ENCODE data around the gene MIEN1.
"Not testable (repeated sequence)": the region's sequence is repeated elsewhere in the genome, so short reads cannot be mapped to it uniquely, and the experiment has no call there.

MIEN1 gene

GRCh38 chr17:39699157-39699817, 31.0 kb downstream of the MIEN1 start:
- H3K27ac ChIP-seq (ENCODE audit: low read depth, low read length), result peak overlapping the region; percentile 86
- peak overlapping the region; percentile 67 to 87 for H3K4me3 ChIP-seq (ENCODE audit: low read depth in 1 of 2, low read length in 2 of 2)
- not testable (repeated sequence) for H3K9me3 ChIP-seq (ENCODE audit: low read length); H3K36me3 ChIP-seq (ENCODE audit: insufficient read depth, low read length); H3K27me3 ChIP-seq (ENCODE audit: control insufficient read depth in 1 of 2, insufficient read depth in 2 of 2, low read length in 2 of 2)
- H3K4me1 ChIP-seq (ENCODE audit: insufficient read depth, low read length), result peaks cover 13% of the 10 kb centered on the region
- peak overlapping the region; percentile 7 for H3K9ac ChIP-seq (ENCODE audit: low read length)

GRCh38 chr17:39697961-39698360, 32.4 kb downstream of the MIEN1 start:
- H3K27me3 ChIP-seq (ENCODE audit: control insufficient read depth in 1 of 2, insufficient read depth in 2 of 2, low read length in 2 of 2), result no peaks in the 10 kb centered on the region
- no peaks in the 10 kb centered on the region for H3K36me3 ChIP-seq (ENCODE audit: insufficient read depth, low read length)
- H3K4me1 ChIP-seq (ENCODE audit: insufficient read depth, low read length), result peaks cover 13% of the 10 kb centered on the region
- H3K9ac ChIP-seq (ENCODE audit: low read length), result no peak overlapping the region
- no peaks in the 10 kb centered on the region for H3K9me3 ChIP-seq (ENCODE audit: low read length)
- no peak overlapping the region for H3K27ac ChIP-seq (ENCODE audit: low read depth, low read length)
- H3K4me3 ChIP-seq (ENCODE audit: low read depth in 1 of 2, low read length in 2 of 2), result no peak overlapping the region

DNA sequence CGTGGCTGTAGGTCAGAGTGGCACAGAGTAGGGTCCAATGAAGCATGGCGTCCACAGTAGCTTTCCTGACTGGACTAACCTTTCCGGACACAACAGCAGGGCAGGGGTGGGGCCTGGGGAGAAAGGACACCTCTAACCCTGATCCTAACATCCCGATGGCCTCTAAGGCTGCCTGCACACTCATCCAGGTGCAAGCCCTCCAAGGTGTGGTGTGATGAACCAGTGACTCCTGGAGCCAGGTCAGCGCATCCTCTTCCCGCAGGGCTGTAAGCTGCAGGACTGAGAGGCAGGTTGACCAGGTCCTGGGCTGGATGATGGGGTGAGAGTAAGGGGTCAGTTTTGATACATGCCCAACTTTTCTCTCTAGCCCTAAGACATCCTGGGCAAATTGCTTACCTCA, 33.6 kb downstream of the MIEN1 start:
- no peak overlapping the region for H3K27ac ChIP-seq (ENCODE audit: low read depth, low read length)
- H3K36me3 ChIP-seq (ENCODE audit: insufficient read depth, low read length), result no peaks in the 10 kb centered on the region
- H3K4me1 ChIP-seq (ENCODE audit: insufficient read depth, low read length), result peaks cover 13% of the 10 kb centered on the region
- H3K27me3 ChIP-seq (ENCODE audit: control insufficient read depth in 1 of 2, insufficient read depth in 2 of 2, low read length in 2 of 2), result no peaks in the 10 kb centered on the region
- H3K9me3 ChIP-seq (ENCODE audit: low read length), result no peaks in the 10 kb centered on the region
- no peak overlapping the region for H3K9ac ChIP-seq (ENCODE audit: low read length)
- no peak overlapping the region for H3K4me3 ChIP-seq (ENCODE audit: low read depth in 1 of 2, low read length in 2 of 2)

DNA sequence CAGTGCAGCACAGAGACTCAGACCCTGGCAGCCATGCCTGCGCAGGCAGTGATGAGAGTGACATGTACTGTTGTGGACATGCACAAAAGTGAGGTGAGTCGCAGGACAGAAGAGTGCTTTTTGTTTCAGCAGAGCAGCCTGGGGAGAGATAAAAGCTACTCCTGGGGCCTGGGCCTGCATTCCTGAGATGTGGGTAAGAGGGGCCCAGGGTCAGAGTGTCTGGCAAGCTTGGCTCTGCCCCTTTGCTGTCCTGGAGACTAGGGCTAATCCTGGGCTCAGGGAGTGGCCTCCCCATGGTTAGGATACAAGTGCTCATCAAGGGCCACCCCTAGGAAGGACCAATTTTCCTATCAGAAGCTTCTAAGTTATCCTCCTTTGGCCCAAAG, 35.2 kb downstream of the MIEN1 start:
- Histone ChIP-seq H3K9me3 (ENCODE audit: low read length) (no peaks in the 10 kb centered on the region), H3K36me3 (ENCODE audit: insufficient read depth, low read length) (no peaks in the 10 kb centered on the region), H3K9ac (ENCODE audit: low read length) (no peak overlapping the region), H3K27ac (ENCODE audit: low read depth, low read length) (no peak overlapping the region), H3K27me3 (ENCODE audit: control insufficient read depth in 1 of 2, insufficient read depth in 2 of 2, low read length in 2 of 2) (no peaks in the 10 kb centered on the region), H3K4me1 (ENCODE audit: insufficient read depth, low read length) (peaks cover 6% of the 10 kb centered on the region), H3K4me3 (ENCODE audit: low read depth in 1 of 2, low read length in 2 of 2) (no peak overlapping the region)

DNA sequence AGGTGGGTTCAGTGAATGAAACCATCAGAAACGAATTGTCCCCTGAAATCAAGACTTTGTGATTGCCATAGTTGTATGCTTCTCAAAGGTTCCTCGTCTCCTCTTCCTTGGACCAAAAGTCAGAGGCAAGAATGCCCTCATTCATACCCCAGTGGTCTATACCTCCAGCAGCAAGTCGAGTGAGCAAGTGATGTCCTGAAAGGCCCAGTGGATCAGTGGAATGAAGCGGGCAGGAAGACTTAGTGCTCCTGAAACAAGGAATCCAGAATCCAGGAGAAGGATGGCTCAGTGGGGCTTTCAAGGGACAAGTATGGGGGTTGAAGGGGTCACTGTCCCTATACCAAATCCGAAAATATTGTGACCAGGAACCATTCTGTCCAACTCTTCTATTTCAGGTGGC, 35.7 kb downstream of the MIEN1 start:
- Histone ChIP-seq H3K9me3 (ENCODE audit: low read length) (no peaks in the 10 kb centered on the region), H3K4me3 (ENCODE audit: low read depth in 1 of 2, low read length in 2 of 2) (no peak overlapping the region), H3K27me3 (ENCODE audit: control insufficient read depth in 1 of 2, insufficient read depth in 2 of 2, low read length in 2 of 2) (no peaks in the 10 kb centered on the region), H3K36me3 (ENCODE audit: insufficient read depth, low read length) (no peaks in the 10 kb centered on the region), H3K27ac (ENCODE audit: low read depth, low read length) (no peak overlapping the region), H3K9ac (ENCODE audit: low read length) (no peak overlapping the region), H3K4me1 (ENCODE audit: insufficient read depth, low read length) (peaks cover 6% of the 10 kb centered on the region)

DNA sequence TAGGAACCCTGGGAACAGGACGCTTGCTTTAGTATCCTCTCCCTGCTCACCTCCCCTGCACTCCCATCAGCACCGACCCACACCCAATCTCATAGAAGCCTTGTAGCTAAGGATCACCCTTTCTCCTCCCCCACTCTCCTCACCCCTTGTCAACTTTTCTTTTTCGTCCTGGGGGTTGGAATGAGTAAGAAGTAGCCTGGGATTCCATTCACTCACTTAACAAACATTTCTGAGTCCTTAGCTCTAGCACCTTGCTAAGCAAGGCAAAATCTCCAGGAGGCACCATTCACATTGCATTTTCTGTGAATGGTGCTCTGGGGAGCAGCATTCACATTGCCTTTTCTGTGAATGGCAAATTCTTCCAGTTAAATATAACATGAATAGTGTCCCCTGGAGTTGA, 41.4 kb downstream of the MIEN1 start:
- H3K4me3 ChIP-seq (ENCODE audit: low read depth in 1 of 2, low read length in 2 of 2), result peak overlapping the region in 1 of 2 donors; percentile 91

GRCh38 chr17:39688475-39688835, 41.9 kb downstream of the MIEN1 start:
- peak overlapping the region; percentile 91 to 95 for H3K4me3 ChIP-seq (ENCODE audit: low read depth in 1 of 2, low read length in 2 of 2)
- no peak overlapping the region for H3K9ac ChIP-seq (ENCODE audit: low read length)
- peaks cover 15% of the 10 kb centered on the region for H3K4me1 ChIP-seq (ENCODE audit: insufficient read depth, low read length)
- no peaks in the 10 kb centered on the region for H3K27me3 ChIP-seq (ENCODE audit: control insufficient read depth in 1 of 2, insufficient read depth in 2 of 2, low read length in 2 of 2)
- no peaks in the 10 kb centered on the region for H3K9me3 ChIP-seq (ENCODE audit: low read length)
- H3K36me3 ChIP-seq (ENCODE audit: insufficient read depth, low read length), result peaks cover 11% of the 10 kb centered on the region
- H3K27ac ChIP-seq (ENCODE audit: low read depth, low read length), result peak overlapping the region; percentile 81

More for the DNA sequence above, 41.4 kb downstream of the MIEN1 start:
- Histone ChIP-seq H3K27me3 (ENCODE audit: control insufficient read depth in 1 of 2, insufficient read depth in 2 of 2, low read length in 2 of 2) (no peaks in the 10 kb centered on the region), H3K9ac (ENCODE audit: low read length) (no peak overlapping the region), H3K36me3 (ENCODE audit: insufficient read depth, low read length) (peaks cover 9% of the 10 kb centered on the region), H3K4me1 (ENCODE audit: insufficient read depth, low read length) (peaks cover 15% of the 10 kb centered on the region), H3K27ac (ENCODE audit: low read depth, low read length) (no peak overlapping the region), H3K9me3 (ENCODE audit: low read length) (no peaks in the 10 kb centered on the region)

- H3K4me1 ChIP-seq (ENCODE audit: insufficient read depth, low read length), result peaks cover 15% of the 10 kb centered on the region
- H3K36me3 ChIP-seq (ENCODE audit: insufficient read depth, low read length), result peaks cover 14% of the 10 kb centered on the region
- H3K9me3 ChIP-seq (ENCODE audit: low read length), result no peaks in the 10 kb centered on the region
- H3K27me3 ChIP-seq (ENCODE audit: control insufficient read depth in 1 of 2, insufficient read depth in 2 of 2, low read length in 2 of 2), result no peaks in the 10 kb centered on the region
- H3K4me3 ChIP-seq (ENCODE audit: low read depth in 1 of 2, low read length in 2 of 2), result peak within 1 kb of the TSS; percentile 91 to 95
- H3K27ac ChIP-seq (ENCODE audit: low read depth, low read length), result peak within 1 kb of the TSS; percentile 81
- peak within 1 kb of the TSS; percentile 58 for H3K9ac ChIP-seq (ENCODE audit: low read length)
These were observed 42.5 kb downstream of the MIEN1 start, which contains the start of gene PGAP3 for GRCh38 chr17:39687546-39688474. PGAP3 (minus strand) TSS chr17:39688057; CDS start chr17:39688014, 43 bp downstream.

GRCh38 chr17:39687101-39687545, 43.2 kb downstream of the MIEN1 start:
- Histone ChIP-seq H3K27me3 (ENCODE audit: control insufficient read depth in 1 of 2, insufficient read depth in 2 of 2, low read length in 2 of 2) (no peaks in the 10 kb centered on the region), H3K27ac (ENCODE audit: low read depth, low read length) (no peak overlapping the region), H3K36me3 (ENCODE audit: insufficient read depth, low read length) (peaks cover 14% of the 10 kb centered on the region), H3K9me3 (ENCODE audit: low read length) (no peaks in the 10 kb centered on the region), H3K4me1 (ENCODE audit: insufficient read depth, low read length) (peaks cover 15% of the 10 kb centered on the region), H3K9ac (ENCODE audit: low read length) (no peak overlapping the region), H3K4me3 (ENCODE audit: low read depth in 1 of 2, low read length in 2 of 2) (peak overlapping the region; percentile 91 to 95)

DNA sequence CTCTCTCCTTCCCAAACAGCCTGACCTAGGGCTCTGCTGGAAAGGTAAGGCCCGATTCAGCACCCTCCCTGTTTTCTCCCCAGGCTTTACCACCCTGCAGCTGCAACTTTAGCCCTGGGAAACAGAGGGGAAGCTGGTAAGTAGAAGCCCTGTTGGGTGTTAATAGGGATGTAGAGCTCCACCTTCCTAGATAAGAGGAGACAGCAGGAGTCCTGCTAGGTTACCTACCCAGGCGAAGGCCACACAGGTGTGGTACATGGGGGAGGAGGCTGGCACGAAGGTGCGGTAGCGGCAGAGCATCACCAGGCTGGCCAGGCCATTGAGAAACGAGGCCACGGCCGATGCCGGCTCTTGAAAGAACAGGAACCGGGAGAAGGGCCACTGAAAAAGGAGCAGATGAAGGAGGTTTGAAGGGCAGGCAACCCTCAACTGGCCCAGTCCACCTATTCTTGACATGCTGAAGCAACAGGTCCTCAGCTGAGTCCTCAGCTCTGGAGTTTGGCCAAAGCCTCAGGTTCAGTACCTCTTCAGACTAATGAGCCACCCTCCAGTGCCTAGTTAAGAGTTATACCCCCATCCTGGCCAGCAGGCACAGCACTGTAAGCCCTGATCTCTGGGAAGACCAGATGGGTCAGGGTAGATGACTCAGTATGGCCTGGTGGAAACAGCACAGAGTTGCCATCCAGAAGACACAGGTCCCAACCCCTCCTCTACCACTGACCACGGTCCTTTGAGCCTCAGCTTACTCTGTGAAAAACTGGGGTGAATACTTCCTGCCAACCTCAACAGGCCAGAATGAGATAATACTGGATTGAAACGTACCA, 45.8 kb downstream of the MIEN1 start:
- H3K27ac ChIP-seq (ENCODE audit: low read depth, low read length), result no peak overlapping the region
- H3K36me3 ChIP-seq (ENCODE audit: insufficient read depth, low read length), result peaks cover 14% of the 10 kb centered on the region
- H3K9me3 ChIP-seq (ENCODE audit: low read length), result no peaks in the 10 kb centered on the region
- H3K27me3 ChIP-seq (ENCODE audit: control insufficient read depth in 1 of 2, insufficient read depth in 2 of 2, low read length in 2 of 2), result no peaks in the 10 kb centered on the region
- no peak overlapping the region for H3K9ac ChIP-seq (ENCODE audit: low read length)
- H3K4me3 ChIP-seq (ENCODE audit: low read depth in 1 of 2, low read length in 2 of 2), result no peak overlapping the region
- H3K4me1 ChIP-seq (ENCODE audit: insufficient read depth, low read length), result peaks cover 15% of the 10 kb centered on the region
